Coronary artery (tissue), 2 donors: ENCODE measurements around the gene GNAS-AS1.

Experiments used
- DNase-seq: peaks from one replicate; pipeline ENCODE4 v3.0.0-alpha.2; 2017; ENCODE audit warnings: low spot score
- H3K27ac ChIP-seq, 2 donors: fragments of 200-600 bp; sonication (generic); one replicate each; pipeline ENCODE4 v1.5.1; 2016 to 2019
- H3K4me3 ChIP-seq: fragments of 200-600 bp; sonication (generic); 2 replicates; pipeline ENCODE4 v1.5.1; 2016; ENCODE audit warnings: mild to moderate bottlenecking, moderate library complexity
- TF ChIP-seq, protein P1 (sequence below): fragments of 200-600 bp; sonication (generic); IDR thresholded peaks from one replicate; pipeline ENCODE4 v1.5.1; 2019; ENCODE audit warnings: antibody characterized with exemption

The GNAS-AS1 gene

DNA sequence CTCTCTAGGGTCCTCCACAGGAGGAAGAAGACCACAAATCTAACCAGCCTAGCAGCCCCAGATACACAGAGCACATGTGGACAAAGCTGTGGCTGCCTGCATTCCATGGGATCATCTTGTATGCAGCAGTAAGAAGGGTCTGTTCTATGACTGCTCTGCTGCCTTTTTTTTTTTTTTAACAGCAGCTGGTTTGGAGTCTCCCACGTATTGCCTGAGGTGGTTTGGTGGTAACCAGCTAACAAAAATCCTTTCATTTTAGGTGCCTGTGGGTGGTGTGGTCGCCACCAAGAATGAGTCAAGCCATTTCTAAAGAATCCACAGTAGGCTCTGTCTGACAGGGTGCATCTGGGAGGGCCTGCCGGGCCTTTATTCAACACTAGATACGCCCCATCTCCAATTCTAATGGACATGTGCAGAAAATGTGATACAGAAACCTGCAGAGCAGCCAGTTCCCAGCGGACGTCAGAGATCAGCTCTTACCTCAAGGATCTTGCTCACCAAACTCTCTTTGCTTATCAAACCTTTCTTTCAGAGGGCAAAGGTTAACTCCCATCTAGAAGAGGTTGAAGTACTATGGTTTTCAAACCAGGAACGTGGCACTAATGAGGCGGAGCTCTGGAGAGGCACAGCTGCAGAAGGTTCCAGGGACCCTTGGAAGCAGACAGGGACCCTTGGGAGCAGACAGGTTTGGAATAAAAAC is 32.0 kb downstream of the GNAS-AS1 start:
- DNase-seq = no peak
- Histone ChIP-seq H3K4me3 (no peak overlapping the region), H3K27ac (no peak overlapping the region)
- TF ChIP-seq, protein P1, sequence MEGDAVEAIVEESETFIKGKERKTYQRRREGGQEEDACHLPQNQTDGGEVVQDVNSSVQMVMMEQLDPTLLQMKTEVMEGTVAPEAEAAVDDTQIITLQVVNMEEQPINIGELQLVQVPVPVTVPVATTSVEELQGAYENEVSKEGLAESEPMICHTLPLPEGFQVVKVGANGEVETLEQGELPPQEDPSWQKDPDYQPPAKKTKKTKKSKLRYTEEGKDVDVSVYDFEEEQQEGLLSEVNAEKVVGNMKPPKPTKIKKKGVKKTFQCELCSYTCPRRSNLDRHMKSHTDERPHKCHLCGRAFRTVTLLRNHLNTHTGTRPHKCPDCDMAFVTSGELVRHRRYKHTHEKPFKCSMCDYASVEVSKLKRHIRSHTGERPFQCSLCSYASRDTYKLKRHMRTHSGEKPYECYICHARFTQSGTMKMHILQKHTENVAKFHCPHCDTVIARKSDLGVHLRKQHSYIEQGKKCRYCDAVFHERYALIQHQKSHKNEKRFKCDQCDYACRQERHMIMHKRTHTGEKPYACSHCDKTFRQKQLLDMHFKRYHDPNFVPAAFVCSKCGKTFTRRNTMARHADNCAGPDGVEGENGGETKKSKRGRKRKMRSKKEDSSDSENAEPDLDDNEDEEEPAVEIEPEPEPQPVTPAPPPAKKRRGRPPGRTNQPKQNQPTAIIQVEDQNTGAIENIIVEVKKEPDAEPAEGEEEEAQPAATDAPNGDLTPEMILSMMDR = no peak

- TF ChIP-seq, protein P1 = no peak
- no peak overlapping the region for H3K4me3 ChIP-seq
- H3K27ac ChIP-seq = no peak overlapping the region
- DNase-seq = no peak
Observed at GRCh38 chr20:58817748-58818147, 33.0 kb downstream of the GNAS-AS1 start.

GRCh38 chr20:58816957-58817651 is 33.6 kb downstream of the GNAS-AS1 start:
- H3K4me3 ChIP-seq = no peak overlapping the region
- no peak overlapping the region for H3K27ac ChIP-seq
- no peak for DNase-seq
- TF ChIP-seq, protein P1 = no peak

- TF ChIP-seq, protein P1 = no peak
- DNase-seq = no peak
- H3K4me3 ChIP-seq = no peak overlapping the region
- no peak overlapping the region for H3K27ac ChIP-seq
Observed at GRCh38 chr20:58816051-58816450, 34.7 kb downstream of the GNAS-AS1 start.

GRCh38 chr20:58815448-58815847 is 35.3 kb downstream of the GNAS-AS1 start:
- Histone ChIP-seq H3K4me3 (no peak overlapping the region), H3K27ac (no peak overlapping the region)
- TF ChIP-seq, protein P1 = no peak
- no peak for DNase-seq

GRCh38 chr20:58813369-58813768 is 37.3 kb downstream of the GNAS-AS1 start:
- Histone ChIP-seq H3K27ac (no peak overlapping the region), H3K4me3 (no peak overlapping the region)
- no peak for DNase-seq
- TF ChIP-seq, protein P1 = no peak

GRCh38 chr20:58811334-58811733 is 39.4 kb downstream of the GNAS-AS1 start:
- TF ChIP-seq, protein P1 = no peak
- no peak overlapping the region for H3K4me3 ChIP-seq
- DNase-seq = no peak
- no peak overlapping the region for H3K27ac ChIP-seq
